ENCODE data around the gene PKP4.

DNA sequence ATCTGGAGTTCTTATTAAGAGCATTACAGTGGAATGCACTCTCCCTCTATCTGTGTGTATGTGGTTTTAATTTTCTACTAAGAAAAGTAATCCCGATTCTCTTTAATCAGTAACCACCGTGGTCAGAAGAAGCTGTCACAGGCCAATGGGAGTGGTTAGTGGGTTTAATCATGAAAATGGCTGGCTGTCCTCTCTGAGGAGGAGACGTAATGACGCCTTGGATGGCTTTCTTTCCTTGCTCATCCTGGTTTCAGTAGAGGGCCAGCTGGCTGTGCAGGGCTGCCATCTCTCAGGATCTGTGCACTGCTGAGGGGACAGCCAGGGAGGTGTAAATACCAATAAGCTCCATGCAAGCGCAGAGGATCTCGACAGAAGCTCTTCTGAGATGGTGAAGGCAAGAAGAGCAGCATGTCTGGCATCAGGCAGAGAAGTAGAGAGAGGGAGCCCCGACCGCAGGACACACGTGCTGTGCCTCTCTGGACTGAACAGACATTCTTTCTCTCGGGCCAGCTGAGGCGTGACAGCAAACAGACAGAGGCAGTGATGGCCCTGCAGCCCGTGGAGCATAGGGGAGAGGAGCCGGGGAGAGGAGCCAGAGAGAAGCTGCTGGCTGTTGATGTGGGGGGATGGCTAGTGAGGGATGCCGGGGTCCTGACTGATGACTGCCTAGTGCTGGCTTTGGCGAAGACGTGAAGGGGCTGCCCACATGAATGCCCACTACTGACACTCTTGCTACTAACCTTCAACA, 273.3 kb downstream of the PKP4 start:
- TF ChIP-seq SP1 (IDR thresholded peaks at IDR 0.05; ENCODE audit: low read depth, low read length), result no peak
- no peak for TF ChIP-seq CTCF (IDR thresholded peaks at IDR 0.05; ENCODE audit: control extremely low read depth in 1 of 3, insufficient read depth in 1 of 3, low read depth in 1 of 3, low read length in 3 of 3)
- TF ChIP-seq TAF1 (IDR thresholded peaks at IDR 0.05; ENCODE audit: low read depth, low read length), result no peak
- no peak for TF ChIP-seq RFX5 (IDR thresholded peaks at IDR 0.05; ENCODE audit: borderline replicate concordance, low read depth, low read length)
- TF ChIP-seq ATF2 (IDR thresholded peaks at IDR 0.05; ENCODE audit: low read length), result no peak
- no peak for TF ChIP-seq TEAD4 (IDR thresholded peaks at IDR 0.05; ENCODE audit: low read depth, low read length)
- no peak for TF ChIP-seq SIN3A (conservative IDR thresholded peaks at IDR 0.05 in 1 of 2, IDR thresholded peaks at IDR 0.05 in 1 of 2; ENCODE audit: low read depth in 1 of 2, low read length in 2 of 2)
- TF ChIP-seq JUN (IDR thresholded peaks at IDR 0.05; ENCODE audit: low read depth, low read length), result no peak
